HUES64 (cell line): Measurements from ENCODE around the gene POLR2C.
A peak's percentile ranks its signal among the peaks of the same experiment; 100 is the strongest.

Source experiments
- H3K27ac ChIP-seq: 2 replicates; pipeline ENCODE4 v1.7.0; 2013; ENCODE audit warnings: low read depth, low read length, inconsistent platforms
- H3K27me3 ChIP-seq: 2 replicates; pipeline ENCODE4 v1.6.1; 2013; ENCODE audit warnings: mild to moderate bottlenecking, low read length; ENCODE audit not compliant: insufficient read depth
- H3K36me3 ChIP-seq: 2 replicates; pipeline ENCODE4 v1.6.1; 2013; ENCODE audit warnings: mild to moderate bottlenecking, low read length; ENCODE audit not compliant: insufficient read depth
- H3K4me1 ChIP-seq: 2 replicates; pipeline ENCODE4 v1.6.1; 2013; ENCODE audit warnings: mild to moderate bottlenecking, low read length, moderate library complexity; ENCODE audit not compliant: insufficient read depth
- H3K4me3 ChIP-seq: 2 replicates; pipeline ENCODE4 v1.5.1; 2013; ENCODE audit warnings: mild to moderate bottlenecking, low read length, moderate library complexity
- H3K9ac ChIP-seq: 2 replicates; pipeline ENCODE4 v1.6.1; 2013; ENCODE audit warnings: mild to moderate bottlenecking, low read depth, low read length
- H3K9me3 ChIP-seq: 2 replicates; pipeline ENCODE4 v1.6.1; 2013; ENCODE audit warnings: low read depth, low read length; ENCODE audit not compliant: insufficient read depth
- WGBS: fragments of 150-250, 120-280 bp; methylation state at CpG from one replicate; pipeline ENCODE4 v1.1.7; 2013; ENCODE audit warnings: missing lambda C conversion rate; 5-methylcytosine and 5-hydroxymethylcytosine counted together

POLR2C gene

GRCh38 chr16:57473906-57474305, 11.4 kb downstream of the POLR2C start:
- Histone ChIP-seq H3K27me3 (peaks cover 5% of the 10 kb centered on the region; the same call in 1 of the 2 replicates), H3K9me3 (no peaks in the 10 kb centered on the region), H3K4me1 (peaks cover 47% of the 10 kb centered on the region), H3K4me3 (no peak overlapping the region), H3K36me3 (peaks cover 49% of the 10 kb centered on the region), H3K27ac (no peak overlapping the region), H3K9ac (no peak overlapping the region)
- 97% methylated on average over 8 of the region's 8 CpGs for WGBS

GRCh38 chr16:57474671-57475661, 12.5 kb downstream of the POLR2C start:
- Histone ChIP-seq H3K36me3 (peaks cover 38% of the 10 kb centered on the region), H3K4me3 (no peak overlapping the region; the same call in 1 of the 2 replicates), H3K9me3 (no peaks in the 10 kb centered on the region), H3K4me1 (peaks cover 50% of the 10 kb centered on the region), H3K27me3 (peaks cover 10% of the 10 kb centered on the region; the same call in 1 of the 2 replicates), H3K27ac (no peak overlapping the region), H3K9ac (no peak overlapping the region)
- WGBS = 88% methylated on average over 30 of the region's 30 CpGs

GRCh38 chr16:57475711-57476339, 13.3 kb downstream of the POLR2C start:
- peaks cover 53% of the 10 kb centered on the region for H3K4me1 ChIP-seq
- no peak overlapping the region for H3K9ac ChIP-seq
- no peak overlapping the region for H3K27ac ChIP-seq
- 10% methylated on average over 12 of the region's 12 CpGs for WGBS
- no peaks in the 10 kb centered on the region for H3K9me3 ChIP-seq
- peaks cover 10% of the 10 kb centered on the region; the same call in 1 of the 2 replicates for H3K27me3 ChIP-seq
- H3K36me3 ChIP-seq = peaks cover 30% of the 10 kb centered on the region
- H3K4me3 ChIP-seq = no peak overlapping the region; the same call in 1 of the 2 replicates

- Histone ChIP-seq H3K4me3 (no peak overlapping the region), H3K4me1 (peaks cover 45% of the 10 kb centered on the region)
These were observed 14.3 kb downstream of the POLR2C start for GRCh38 chr16:57476546-57477410.

GRCh38 chr16:57477531-57478202, 15.2 kb downstream of the POLR2C start:
- H3K27ac ChIP-seq = no peak overlapping the region
- WGBS = 29% methylated on average over 8 of the region's 9 CpGs
- peaks cover 36% of the 10 kb centered on the region for H3K4me1 ChIP-seq
- H3K36me3 ChIP-seq = peaks cover 18% of the 10 kb centered on the region; the same call in 1 of the 2 replicates
- no peaks in the 10 kb centered on the region for H3K9me3 ChIP-seq
- H3K27me3 ChIP-seq = peaks cover 10% of the 10 kb centered on the region; the same call in 1 of the 2 replicates
- no peak overlapping the region for H3K4me3 ChIP-seq
- H3K9ac ChIP-seq = no peak overlapping the region

More at GRCh38 chr16:57476546-57477410, 14.3 kb downstream of the POLR2C start:
- peaks cover 10% of the 10 kb centered on the region; the same call in 1 of the 2 replicates for H3K27me3 ChIP-seq
- no peak overlapping the region for H3K27ac ChIP-seq
- H3K36me3 ChIP-seq = peaks cover 21% of the 10 kb centered on the region; the same call in 1 of the 2 replicates
- no peaks in the 10 kb centered on the region for H3K9me3 ChIP-seq
- H3K9ac ChIP-seq = no peak overlapping the region
- 82% methylated on average over 6 of the region's 6 CpGs for WGBS

GRCh38 chr16:57478396-57479204, 16.1 kb downstream of the POLR2C start:
- Histone ChIP-seq H3K27me3 (peaks cover 10% of the 10 kb centered on the region; the same call in 1 of the 2 replicates), H3K9me3 (no peaks in the 10 kb centered on the region), H3K36me3 (0 out of 2 replicates have a peak, but pooled peaks cover 8% of the 10 kb centered on the region), H3K4me1 (peaks cover 33% of the 10 kb centered on the region), H3K27ac (no peak overlapping the region), H3K4me3 (peak overlapping the region; percentile 66), H3K9ac (no peak overlapping the region)
- WGBS = 43% methylated on average over 15 of the region's 15 CpGs

GRCh38 chr16:57479205-57479975, 16.9 kb downstream of the POLR2C start:
- 11% methylated on average over 36 of the region's 36 CpGs for WGBS
- peak overlapping the region; percentile 66 for H3K4me3 ChIP-seq
- H3K9me3 ChIP-seq = no peaks in the 10 kb centered on the region
- peaks cover 33% of the 10 kb centered on the region for H3K4me1 ChIP-seq
- no peak overlapping the region for H3K27ac ChIP-seq
- H3K27me3 ChIP-seq = peaks cover 10% of the 10 kb centered on the region; the same call in 1 of the 2 replicates
- peak overlapping the region; percentile 6; the same call in 1 of the 2 replicates for H3K9ac ChIP-seq
- H3K36me3 ChIP-seq = 0 out of 2 replicates have a peak, but pooled peaks cover under 1% of the 10 kb centered on the region

- Histone ChIP-seq H3K4me1 (peaks cover 31% of the 10 kb centered on the region), H3K27ac (no peak overlapping the region), H3K36me3 (no peaks in the 10 kb centered on the region), H3K9me3 (no peaks in the 10 kb centered on the region), H3K27me3 (peaks cover 18% of the 10 kb centered on the region; the same call in 1 of the 2 replicates), H3K9ac (no peak overlapping the region), H3K4me3 (peak overlapping the region; percentile 66)
- 41% methylated on average over 15 of the region's 15 CpGs for WGBS
These were observed 17.7 kb downstream of the POLR2C start for GRCh38 chr16:57479976-57480753.
